NCI-H748 treated with DMSO at 0.1 percent for 48 hours (cell line): ENCODE measurements around the gene TTC29.
"Not testable (repeated sequence)": the region's sequence is repeated elsewhere in the genome, so short reads cannot be mapped to it uniquely, and the experiment has no call there.

ENCODE experiments used
- DNase-seq: peaks from one replicate; lab custom pipeline; 2025; lab: John Stamatoyannopoulos, UW

The TTC29 gene

GRCh38 chr4:146855761-146856160, 89.9 kb downstream of the TTC29 start:
- DNase-seq: no peak

GRCh38 chr4:146852360-146852759, 93.3 kb downstream of the TTC29 start:
- no peak for DNase-seq

- DNase-seq: no peak
These were observed 98.3 kb downstream of the TTC29 start for GRCh38 chr4:146847345-146847744.

GRCh38 chr4:146846882-146847281, 98.8 kb downstream of the TTC29 start:
- no peak for DNase-seq

GRCh38 chr4:146844761-146845160, 100.9 kb downstream of the TTC29 start:
- DNase-seq: no peak

- DNase-seq: no peak
These were observed 102.8 kb downstream of the TTC29 start for GRCh38 chr4:146842876-146843275.

- no peak for DNase-seq
These were observed 104.9 kb downstream of the TTC29 start for GRCh38 chr4:146840731-146841130.

GRCh38 chr4:146835096-146835495, 110.6 kb downstream of the TTC29 start:
- DNase-seq: no peak

GRCh38 chr4:146834263-146835034, 111.2 kb downstream of the TTC29 start:
- DNase-seq: no peak

GRCh38 chr4:146833530-146833929, 112.1 kb downstream of the TTC29 start:
- DNase-seq: no peak

GRCh38 chr4:146822980-146823379, 122.7 kb downstream of the TTC29 start:
- not testable (repeated sequence) for DNase-seq

GRCh38 chr4:146814750-146815149, 130.9 kb downstream of the TTC29 start:
- DNase-seq: no peak

- no peak for DNase-seq
These were observed 150.0 kb downstream of the TTC29 start for GRCh38 chr4:146795711-146796110.

GRCh38 chr4:146793727-146794126, 151.9 kb downstream of the TTC29 start:
- no peak for DNase-seq

GRCh38 chr4:146791439-146791838, 154.2 kb downstream of the TTC29 start:
- no peak for DNase-seq

GRCh38 chr4:146790515-146790914, 155.1 kb downstream of the TTC29 start:
- no peak for DNase-seq

- no peak for DNase-seq
These were observed 157.9 kb downstream of the TTC29 start for GRCh38 chr4:146787731-146788130.

GRCh38 chr4:146776691-146777090, 169.0 kb downstream of the TTC29 start:
- DNase-seq: no peak

GRCh38 chr4:146763560-146763959, 182.1 kb downstream of the TTC29 start:
- no peak for DNase-seq

GRCh38 chr4:146762016-146762415, 183.6 kb downstream of the TTC29 start:
- no peak for DNase-seq

GRCh38 chr4:146742416-146742815, 203.2 kb downstream of the TTC29 start:
- no peak for DNase-seq

GRCh38 chr4:146739182-146739581, 206.5 kb downstream of the TTC29 start:
- DNase-seq: no peak

- not testable (repeated sequence) for DNase-seq
These were observed 222.1 kb downstream of the TTC29 start for GRCh38 chr4:146723519-146723918.

- DNase-seq: no peak
These were observed 235.7 kb downstream of the TTC29 start for GRCh38 chr4:146709956-146710355.
